ENCODE measurements around the gene ZC3H18. TPM values are rescaled to one million over a fixed set of nuclear protein-coding genes. Genes with fewer than 3 reads are reported as not detected.

Gene ZC3H18
- total and polyA plus RNA-seq, 2 experiments from 2014 or later, result 26.8 to 26.9 TPM

DNA sequence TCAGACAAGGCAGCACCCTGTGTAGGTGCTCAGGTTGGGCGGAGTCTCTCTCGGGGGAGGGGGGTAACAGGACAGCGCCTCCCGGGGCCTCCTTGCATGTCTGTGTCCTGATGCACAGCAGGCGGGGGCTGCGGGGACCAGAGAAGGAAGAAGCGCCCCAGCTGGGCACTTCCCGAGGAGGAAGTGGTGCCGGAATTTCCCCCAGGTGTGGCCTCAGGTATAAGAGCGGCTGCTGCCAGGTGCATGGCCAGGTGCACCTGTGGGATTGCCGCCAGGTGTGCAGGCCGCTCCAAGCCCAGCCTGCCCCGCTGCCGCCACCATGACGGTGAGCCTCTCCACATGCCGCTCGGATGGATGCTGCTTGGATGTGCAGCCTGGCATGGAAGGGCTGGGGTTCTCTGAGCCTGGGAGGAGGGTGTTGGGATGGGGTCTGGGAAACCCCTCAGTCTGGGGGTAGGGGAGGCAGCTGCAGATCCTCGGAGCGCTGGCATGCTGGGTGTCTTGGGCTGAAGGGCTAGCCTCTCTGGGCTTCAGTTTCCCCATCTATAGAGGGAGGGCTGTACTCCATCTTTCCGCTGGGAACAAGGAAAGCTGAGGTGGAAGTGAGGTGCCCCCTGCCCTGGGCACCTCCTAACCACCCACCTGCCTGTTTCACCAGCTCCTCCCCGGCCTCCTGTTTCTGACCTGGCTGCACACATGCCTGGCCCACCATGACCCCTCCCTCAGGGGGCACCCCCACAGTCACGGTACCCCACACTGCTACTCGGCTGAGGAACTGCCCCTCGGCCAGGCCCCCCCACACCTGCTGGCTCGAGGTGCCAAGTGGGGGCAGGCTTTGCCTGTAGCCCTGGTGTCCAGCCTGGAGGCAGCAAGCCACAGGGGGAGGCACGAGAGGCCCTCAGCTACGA lies 68.4 kb downstream of the ZC3H18 start, which contains the start of gene IL17C:
Gene IL17C (plus strand): TSS at position 250 of the 908 bp plus-strand sequence. CDS start 70 bp downstream, at position 320.
- Histone ChIP-seq H3K27ac (no peak within 1 kb of the TSS), H3K36me3 (no peaks in the 10 kb centered on the region), H3K4me1 (ENCODE audit: low read depth) (peaks cover 4% of the 10 kb centered on the region), H3K27me3 (peaks cover 59% of the 10 kb centered on the region), H3K4me3 (no peak within 1 kb of the TSS), H3K9me3 (ENCODE audit: low read depth) (no peaks in the 10 kb centered on the region)
- TF ChIP-seq, protein P1, sequence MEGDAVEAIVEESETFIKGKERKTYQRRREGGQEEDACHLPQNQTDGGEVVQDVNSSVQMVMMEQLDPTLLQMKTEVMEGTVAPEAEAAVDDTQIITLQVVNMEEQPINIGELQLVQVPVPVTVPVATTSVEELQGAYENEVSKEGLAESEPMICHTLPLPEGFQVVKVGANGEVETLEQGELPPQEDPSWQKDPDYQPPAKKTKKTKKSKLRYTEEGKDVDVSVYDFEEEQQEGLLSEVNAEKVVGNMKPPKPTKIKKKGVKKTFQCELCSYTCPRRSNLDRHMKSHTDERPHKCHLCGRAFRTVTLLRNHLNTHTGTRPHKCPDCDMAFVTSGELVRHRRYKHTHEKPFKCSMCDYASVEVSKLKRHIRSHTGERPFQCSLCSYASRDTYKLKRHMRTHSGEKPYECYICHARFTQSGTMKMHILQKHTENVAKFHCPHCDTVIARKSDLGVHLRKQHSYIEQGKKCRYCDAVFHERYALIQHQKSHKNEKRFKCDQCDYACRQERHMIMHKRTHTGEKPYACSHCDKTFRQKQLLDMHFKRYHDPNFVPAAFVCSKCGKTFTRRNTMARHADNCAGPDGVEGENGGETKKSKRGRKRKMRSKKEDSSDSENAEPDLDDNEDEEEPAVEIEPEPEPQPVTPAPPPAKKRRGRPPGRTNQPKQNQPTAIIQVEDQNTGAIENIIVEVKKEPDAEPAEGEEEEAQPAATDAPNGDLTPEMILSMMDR (IDR thresholded peaks at IDR 0.05; ENCODE audit: low read depth, low read length), result no peak
- DNase-seq (ENCODE audit: low read depth in 1 of 2, low spot score in 1 of 2), result no peak

DNA sequence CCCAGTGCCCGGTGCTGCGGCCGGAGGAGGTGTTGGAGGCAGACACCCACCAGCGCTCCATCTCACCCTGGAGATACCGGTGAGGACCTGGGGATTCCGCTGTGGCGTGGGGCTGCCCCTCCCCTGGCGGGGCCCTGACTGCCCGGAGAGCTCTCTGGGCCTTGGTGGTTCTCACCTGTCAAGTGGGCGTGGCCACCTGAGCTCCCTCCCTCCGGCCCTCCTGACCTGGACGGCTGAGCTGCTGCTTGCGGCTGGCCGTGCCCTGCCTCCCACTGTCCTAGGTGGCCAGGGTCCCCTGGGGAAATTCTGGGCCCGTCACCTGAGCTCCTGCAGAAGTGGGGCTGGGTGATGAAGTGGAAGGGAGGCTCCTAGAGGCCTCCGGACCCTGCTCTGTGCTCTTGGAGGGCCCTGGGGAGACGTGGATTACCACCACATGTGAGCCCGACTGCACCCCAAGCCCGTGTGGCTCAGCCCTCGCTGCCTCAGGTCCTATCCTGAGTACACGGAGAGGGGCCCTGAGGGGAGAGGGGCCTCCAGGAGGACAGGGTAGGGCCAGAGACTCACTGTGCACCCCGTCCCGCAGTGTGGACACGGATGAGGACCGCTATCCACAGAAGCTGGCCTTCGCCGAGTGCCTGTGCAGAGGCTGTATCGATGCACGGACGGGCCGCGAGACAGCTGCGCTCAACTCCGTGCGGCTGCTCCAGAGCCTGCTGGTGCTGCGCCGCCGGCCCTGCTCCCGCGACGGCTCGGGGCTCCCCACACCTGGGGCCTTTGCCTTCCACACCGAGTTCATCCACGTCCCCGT lies 69.2 kb downstream of the ZC3H18 start:
- peaks cover 51% of the 10 kb centered on the region for H3K27me3 ChIP-seq

DNA sequence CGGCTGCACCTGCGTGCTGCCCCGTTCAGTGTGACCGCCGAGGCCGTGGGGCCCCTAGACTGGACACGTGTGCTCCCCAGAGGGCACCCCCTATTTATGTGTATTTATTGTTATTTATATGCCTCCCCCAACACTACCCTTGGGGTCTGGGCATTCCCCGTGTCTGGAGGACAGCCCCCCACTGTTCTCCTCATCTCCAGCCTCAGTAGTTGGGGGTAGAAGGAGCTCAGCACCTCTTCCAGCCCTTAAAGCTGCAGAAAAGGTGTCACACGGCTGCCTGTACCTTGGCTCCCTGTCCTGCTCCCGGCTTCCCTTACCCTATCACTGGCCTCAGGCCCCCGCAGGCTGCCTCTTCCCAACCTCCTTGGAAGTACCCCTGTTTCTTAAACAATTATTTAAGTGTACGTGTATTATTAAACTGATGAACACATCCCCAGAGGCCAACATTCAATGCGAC lies 69.9 kb downstream of the ZC3H18 start:
- Histone ChIP-seq H3K27ac (no peak overlapping the region), H3K36me3 (no peaks in the 10 kb centered on the region), H3K4me1 (ENCODE audit: low read depth) (no peaks in the 10 kb centered on the region), H3K27me3 (peaks cover 44% of the 10 kb centered on the region), H3K9me3 (ENCODE audit: low read depth) (no peaks in the 10 kb centered on the region), H3K4me3 (no peak overlapping the region)
- DNase-seq (ENCODE audit: low read depth in 1 of 2, low spot score in 1 of 2), result no peak
- TF ChIP-seq, protein P1 (IDR thresholded peaks at IDR 0.05; ENCODE audit: low read depth, low read length), result no peak

More for the DNA sequence above, 69.2 kb downstream of the ZC3H18 start:
- no peak overlapping the region for H3K27ac ChIP-seq
- H3K4me3 ChIP-seq, result no peak overlapping the region
- no peaks in the 10 kb centered on the region for H3K9me3 ChIP-seq (ENCODE audit: low read depth)
- peaks cover 1% of the 10 kb centered on the region for H3K4me1 ChIP-seq (ENCODE audit: low read depth)
- no peak for DNase-seq (ENCODE audit: low read depth in 1 of 2, low spot score in 1 of 2)
- H3K36me3 ChIP-seq, result no peaks in the 10 kb centered on the region
- TF ChIP-seq, protein P1 (IDR thresholded peaks at IDR 0.05; ENCODE audit: low read depth, low read length), result no peak

DNA sequence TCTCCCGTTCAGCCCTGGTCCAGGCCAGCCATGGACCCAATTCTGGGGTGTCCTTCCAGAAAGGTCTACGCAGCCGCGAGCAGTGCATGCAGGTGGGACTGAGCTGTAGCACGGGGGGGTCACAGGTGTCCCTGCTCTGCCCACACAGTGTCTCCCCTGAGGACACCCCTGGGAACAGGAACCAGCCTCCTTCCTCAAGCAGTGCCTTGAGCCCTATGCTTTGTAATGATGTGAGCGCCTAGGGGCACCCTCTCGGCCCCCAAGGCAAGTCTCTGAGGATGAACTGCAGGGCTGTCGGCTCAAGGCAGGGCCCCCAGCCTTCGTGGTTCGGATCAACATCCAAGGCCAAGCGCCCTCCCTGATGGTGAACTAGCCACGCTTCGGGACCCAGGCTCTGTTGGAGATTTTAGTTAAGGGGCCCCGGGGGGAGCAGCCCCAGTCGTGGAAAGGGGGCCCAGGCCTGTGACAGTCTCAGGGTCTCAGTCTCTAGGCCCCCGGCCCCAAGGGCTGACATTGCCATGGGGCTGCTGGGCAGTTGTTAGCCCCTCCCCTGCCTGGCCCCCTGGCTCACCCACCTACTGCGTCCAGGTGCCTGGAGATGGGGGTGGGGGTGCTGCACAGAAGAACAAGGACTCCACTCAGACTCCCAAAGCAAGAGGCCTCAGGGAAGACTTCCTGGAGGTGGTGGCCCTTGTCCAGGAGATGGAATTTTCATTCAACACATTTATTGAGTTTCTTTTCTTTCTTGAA lies 70.5 kb downstream of the ZC3H18 start:
- no peak for DNase-seq (ENCODE audit: low read depth in 1 of 2, low spot score in 1 of 2)
- TF ChIP-seq, protein P1 (IDR thresholded peaks at IDR 0.05; ENCODE audit: low read depth, low read length), result no peak
- H3K36me3 ChIP-seq, result no peaks in the 10 kb centered on the region
- no peak overlapping the region for H3K4me3 ChIP-seq
- H3K4me1 ChIP-seq (ENCODE audit: low read depth), result no peaks in the 10 kb centered on the region
- no peaks in the 10 kb centered on the region for H3K9me3 ChIP-seq (ENCODE audit: low read depth)
- peaks cover 38% of the 10 kb centered on the region for H3K27me3 ChIP-seq
- no peak overlapping the region for H3K27ac ChIP-seq

All from cardiac muscle cell (in vitro differentiated cells and primary cell).